Gastroesophageal sphincter (tissue), 4 donors: ENCODE data around the gene PCDHGA7. TPM values are rescaled to one million over a fixed set of nuclear protein-coding genes. Genes with fewer than 3 reads are reported as not detected.
"Not testable (repeated sequence)": the region's sequence is repeated elsewhere in the genome, so short reads cannot be mapped to it uniquely, and the experiment has no call there.

Experiments used
- ATAC-seq: fragments of 150-250 bp; one replicate; pipeline ENCODE4 v1.9.1; 2016; ENCODE audit warnings: mild to moderate bottlenecking, moderate library complexity
- H3K27ac ChIP-seq, 4 donors: fragments of 200-600 bp; sonication (generic) in 3 of 4; 1 replicate in 3 of 4; 2 replicates in 1 of 4; pipeline ENCODE4 v1.5.1; 2016 to 2019
- H3K27me3 ChIP-seq: fragments of 200-600 bp; sonication (generic); one replicate; pipeline ENCODE4 v1.5.1; 2019
- H3K36me3 ChIP-seq, 2 donors: fragments of 200-600 bp; sonication (generic); one replicate each; pipeline ENCODE4 v1.5.1; 2019; ENCODE audit warnings: control low read depth in 1 of 2
- H3K4me1 ChIP-seq, 3 donors: fragments of 200-600 bp; sonication (generic); 1 replicate in 2 of 3; 2 replicates in 1 of 3; pipeline ENCODE4 v1.5.1; 2016 to 2019; ENCODE audit warnings: control low read depth in 2 of 3
- H3K4me3 ChIP-seq, 2 donors: fragments of 200-600 bp; sonication (generic); one replicate each; pipeline ENCODE4 v1.5.1; 2019; ENCODE audit warnings: mild to moderate bottlenecking in 1 of 2, moderate library complexity in 1 of 2
- H3K9me3 ChIP-seq, 3 donors: fragments of 200-600 bp; sonication (generic); one replicate each; pipeline ENCODE4 v1.5.1; 2017 to 2019; ENCODE audit warnings: control low read depth in 2 of 3
- CTCF ChIP-seq, 4 experiments: fragments of 200-600 bp in 2 of 4; fragments of 450-650 bp in 2 of 4; sonication (generic) in 1 of 4; IDR thresholded peaks; one replicate each; pipeline ENCODE4 v1.5.1; 2017 to 2019; ENCODE audit warnings: antibody characterized with exemption in 4 of 4, mild to moderate bottlenecking in 2 of 4, moderate library complexity in 2 of 4
- EP300 ChIP-seq: sonication (generic); formaldehyde crosslinking; IDR thresholded peaks from one replicate; pipeline ENCODE4 v1.6.1; 2017; ENCODE audit warnings: antibody characterized with exemption, mild to moderate bottlenecking
- POLR2A ChIP-seq, 2 donors: fragments of 450-650 bp; IDR thresholded peaks; one replicate each; pipeline ENCODE4 v1.6.1; 2017; ENCODE audit warnings: antibody characterized with exemption in 2 of 2, mild to moderate bottlenecking in 2 of 2, moderate library complexity in 1 of 2
- POLR2AphosphoS5 ChIP-seq: sonication (generic); formaldehyde crosslinking; IDR thresholded peaks from one replicate; pipeline ENCODE4 v1.6.1; 2017; ENCODE audit warnings: antibody characterized with exemption
- WGBS, 2 donors: methylation state at CpG; one replicate each; pipeline ENCODE4 v1.1.5; 2018; ENCODE audit warnings: low coverage in 1 of 2; 5-methylcytosine and 5-hydroxymethylcytosine counted together
- total RNA-seq, 4 donors: library from RNA; depleted of rRNA; stranded (reverse); fragments of >200 nt; gene quantifications; one replicate each; pipeline ENCODE4 v1.1.0, GENCODE V29; 2016

The PCDHGA7 gene
- total RNA-seq, 4 donors from 2014 or later = 2.7 to 14.3 (median 7.6) TPM

GRCh38 chr5:141397756-141398551 lies 15.4 kb downstream of the PCDHGA7 start, which contains the start of gene PCDHGB5:
TSS of gene PCDHGB5 (plus strand) at chr5:141397947. CDS start at chr5:141398128, 181 bp downstream.
- 5 to 12% methylated on average over 9 to 10 of the region's 43 CpGs for WGBS, 2 donors
- H3K36me3 ChIP-seq, H3K27ac ChIP-seq, H3K4me1 ChIP-seq, ATAC-seq, H3K27me3 ChIP-seq: not testable (repeated sequence)
- Histone ChIP-seq H3K4me3 (peak within 1 kb of the TSS in 1 of 2 donors; percentile 35), H3K9me3 (peaks cover 3 to 96% (median 7%) of the 10 kb centered on the region in 3 donors)
- TF ChIP-seq CTCF (IDR thresholded peaks at IDR 0.05) = peak in 2 of 4 experiments; percentile 35 to 52

- no peak for ATAC-seq
- no peak overlapping the region for H3K4me3 ChIP-seq
- H3K27me3 ChIP-seq = peaks cover 8% of the 10 kb centered on the region
- no peak overlapping the region for H3K27ac ChIP-seq
- peaks cover 3 to 96% (median 6%) of the 10 kb centered on the region in 3 donors for H3K9me3 ChIP-seq
- peaks cover 0 to 4% (median 0%) of the 10 kb centered on the region in 3 donors for H3K4me1 ChIP-seq
- peaks cover 0 to 5% of the 10 kb centered on the region in 2 donors for H3K36me3 ChIP-seq
- TF ChIP-seq POLR2AphosphoS5 = no peak
- no peak for TF ChIP-seq EP300
- no peak for TF ChIP-seq POLR2A (IDR thresholded peaks at IDR 0.05)
- no peak for TF ChIP-seq CTCF (IDR thresholded peaks at IDR 0.05)
- WGBS, 2 donors = 20 to 23% methylated on average over 9 to 12 of the region's 15 CpGs
These were observed 16.1 kb downstream of the PCDHGA7 start for GRCh38 chr5:141398608-141399007.

GRCh38 chr5:141399555-141400258 lies 17.2 kb downstream of the PCDHGA7 start:
- H3K9me3 ChIP-seq = peaks cover 3 to 96% (median 9%) of the 10 kb centered on the region in 3 donors
- WGBS, 2 donors = 40% methylated on average over 3 of the region's 61 CpGs; no CpG with 5 or more reads in 1 of the 2 donors
- H3K27me3 ChIP-seq = peaks cover 8% of the 10 kb centered on the region
- ATAC-seq = no peak
- peaks cover 0 to 10% of the 10 kb centered on the region in 2 donors for H3K36me3 ChIP-seq
- peaks cover 0 to 4% (median 0%) of the 10 kb centered on the region in 3 donors for H3K4me1 ChIP-seq
- no peak overlapping the region for H3K4me3 ChIP-seq
- H3K27ac ChIP-seq = no peak overlapping the region
- TF ChIP-seq EP300 (no peak), POLR2AphosphoS5 (no peak), POLR2A (IDR thresholded peaks at IDR 0.05) (no peak), CTCF (IDR thresholded peaks at IDR 0.05) (no peak)

GRCh38 chr5:141402553-141403243 lies 20.2 kb downstream of the PCDHGA7 start, which contains the start of gene PCDHGA9:
TSS of gene PCDHGA9 (plus strand) at chr5:141402778. CDS start at chr5:141402953, 175 bp downstream.
- peaks cover 3 to 95% (median 15%) of the 10 kb centered on the region in 3 donors for H3K9me3 ChIP-seq
- H3K4me3 ChIP-seq = peak within 1 kb of the TSS; percentile 8 to 34
- peaks cover 0 to 4% (median 0%) of the 10 kb centered on the region in 3 donors for H3K4me1 ChIP-seq
- ATAC-seq = no peak
- TF ChIP-seq EP300 (no peak), POLR2AphosphoS5 (no peak), POLR2A (IDR thresholded peaks at IDR 0.05) (no peak), CTCF (IDR thresholded peaks at IDR 0.05) (peak in 1 of 4 experiments; percentile 23)
- peaks cover 0 to 17% of the 10 kb centered on the region in 2 donors for H3K36me3 ChIP-seq
- H3K27ac ChIP-seq = no peak within 1 kb of the TSS
- peaks cover 8% of the 10 kb centered on the region for H3K27me3 ChIP-seq
- WGBS, 2 donors = 13 to 14% methylated on average over 16 to 20 of the region's 27 CpGs
